Smooth muscle cell (in vitro differentiated cells): ENCODE measurements around the gene TMEM41B. TPM values are rescaled to one million over a fixed set of nuclear protein-coding genes. Genes with fewer than 3 reads are reported as not detected.

ENCODE experiments used
- DNase-seq: peaks from one replicate; lab custom pipeline; 2025; ENCODE audit not compliant: unreplicated experiment; lab: John Stamatoyannopoulos, UW
- H2AFZ ChIP-seq: fragments of 200-600 bp; sonication (generic); 2 replicates; pipeline ENCODE4 v1.6.0; 2016; ENCODE audit warnings: antibody characterized with exemption, low read depth, mild to moderate bottlenecking
- H3F3A ChIP-seq: fragments of 200-600 bp; sonication (generic); 2 replicates; pipeline ENCODE4 v1.6.0; 2017; ENCODE audit warnings: antibody characterized with exemption, low read depth
- H3K27ac ChIP-seq: fragments of 200-600 bp; sonication (generic); 2 replicates; pipeline ENCODE4 v1.5.1; 2016; ENCODE audit warnings: low read depth, mild to moderate bottlenecking
- H3K27me3 ChIP-seq: fragments of 200-600 bp; sonication (generic); 2 replicates; pipeline ENCODE4 v1.6.1; 2016; ENCODE audit warnings: low read depth, mild to moderate bottlenecking
- H3K36me3 ChIP-seq: fragments of 200-600 bp; sonication (generic); 2 replicates; pipeline ENCODE4 v1.5.1; 2016; ENCODE audit warnings: low read depth
- H3K4me1 ChIP-seq: fragments of 200-600 bp; sonication (generic); 2 replicates; pipeline ENCODE4 v1.5.1; 2016; ENCODE audit warnings: low read depth
- H3K4me2 ChIP-seq: fragments of 200-600 bp; sonication (generic); 2 replicates; pipeline ENCODE4 v1.6.0; 2016; ENCODE audit warnings: mild to moderate bottlenecking
- H3K4me3 ChIP-seq: fragments of 200-600 bp; sonication (generic); 2 replicates; pipeline ENCODE4 v1.5.1; 2016; ENCODE audit warnings: mild to moderate bottlenecking
- H3K79me2 ChIP-seq: fragments of 200-600 bp; sonication (generic); 2 replicates; pipeline ENCODE4 v1.6.0; 2016; ENCODE audit warnings: low read depth, mild to moderate bottlenecking
- H3K9ac ChIP-seq: fragments of 200-600 bp; sonication (generic); 2 replicates; pipeline ENCODE4 v1.6.0; 2016; ENCODE audit warnings: low read depth
- H3K9me3 ChIP-seq: fragments of 200-600 bp; sonication (generic); replicated peaks from 2 replicates; pipeline ENCODE4 v1.5.1; 2016; ENCODE audit warnings: low read depth
- H4K20me1 ChIP-seq: fragments of 200-600 bp; sonication (generic); 2 replicates; pipeline ENCODE4 v1.6.0; 2016; ENCODE audit warnings: low read depth
- CTCF ChIP-seq: fragments of 200-600 bp; sonication (generic); IDR thresholded peaks from 2 replicates; pipeline ENCODE4 v1.5.1; 2017; ENCODE audit warnings: borderline replicate concordance, mild to moderate bottlenecking, antibody characterized with exemption; ENCODE audit not compliant: insufficient read depth, poor library complexity, severe bottlenecking
- WGBS: methylation state at CpG from one replicate; pipeline ENCODE4 v1.1.7; 2016; ENCODE audit warnings: low lambda C conversion rate; 5-methylcytosine and 5-hydroxymethylcytosine counted together
- polyA plus RNA-seq: library from polyadenylated mRNA; unstranded; fragments of >200 nt; fragmentation: Nextera tagmentation; extraction: Ambion mirVana; gene quantifications from 2 replicates; pipeline ENCODE4 v1.2.1, GENCODE V29; 2016
- total RNA-seq: library from RNA; depleted of rRNA; stranded (reverse); fragments of >200 nt; gene quantifications from 2 replicates; pipeline ENCODE4 v1.2.3, GENCODE V29; 2014

The TMEM41B gene
- total and polyA plus RNA-seq, 2 experiments from 2014 or later, result 33.6 to 57.3 TPM

GRCh38 chr11:9269492-9270013, 44.8 kb downstream of the TMEM41B start:
- Histone ChIP-seq H3K79me2 (peaks cover 3% of the 10 kb centered on the region), H3K9me3 (no peaks in the 10 kb centered on the region), H3K9ac (no peak overlapping the region), H3K27ac (no peak overlapping the region), H2AFZ (no peak overlapping the region), H3K36me3 (no peaks in the 10 kb centered on the region), H3K4me2 (no peak overlapping the region), H3K4me3 (no peak overlapping the region), H3F3A (peaks cover 5% of the 10 kb centered on the region), H4K20me1 (no peaks in the 10 kb centered on the region), H3K4me1 (no peaks in the 10 kb centered on the region), H3K27me3 (no peaks in the 10 kb centered on the region)
- WGBS, result 86% methylated on average over 2 of the region's 2 CpGs
- TF ChIP-seq CTCF, result no peak
- no peak for DNase-seq

DNA sequence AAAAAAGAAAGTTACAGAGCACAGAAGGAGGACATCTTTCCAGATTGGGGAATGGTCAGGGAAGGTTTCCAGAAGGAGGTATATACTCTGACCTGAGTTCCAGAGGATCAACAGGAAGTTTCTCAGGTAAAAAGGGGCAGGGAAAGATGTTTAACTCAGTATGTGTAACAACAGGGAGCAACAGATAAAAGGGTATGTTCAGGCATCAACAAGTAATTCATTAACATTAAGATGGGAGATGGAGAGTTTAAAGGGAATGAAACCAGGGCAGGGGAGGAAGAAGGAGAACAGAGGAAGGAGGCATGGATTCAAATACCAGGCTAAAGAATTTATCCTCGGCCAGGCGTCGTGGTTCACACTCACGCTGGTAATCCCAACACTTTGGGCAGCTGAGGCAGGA, 46.7 kb downstream of the TMEM41B start:
- H3K4me1 ChIP-seq, result no peaks in the 10 kb centered on the region
- H3K9ac ChIP-seq, result no peak overlapping the region
- no peak overlapping the region for H3K27ac ChIP-seq
- H3K4me3 ChIP-seq, result no peak overlapping the region
- no peaks in the 10 kb centered on the region for H3K36me3 ChIP-seq
- no peaks in the 10 kb centered on the region for H3K9me3 ChIP-seq
- no peak for TF ChIP-seq CTCF
- no peaks in the 10 kb centered on the region for H3K27me3 ChIP-seq
- WGBS, result 70% methylated on average over 4 of the region's 4 CpGs
- no peak for DNase-seq
- H3K4me2 ChIP-seq, result no peak overlapping the region
- H4K20me1 ChIP-seq, result peaks cover 14% of the 10 kb centered on the region
- peaks cover 5% of the 10 kb centered on the region for H3F3A ChIP-seq
- no peak overlapping the region for H2AFZ ChIP-seq
- H3K79me2 ChIP-seq, result peaks cover 18% of the 10 kb centered on the region

GRCh38 chr11:9266926-9267325, 47.5 kb downstream of the TMEM41B start:
- no peaks in the 10 kb centered on the region for H3K36me3 ChIP-seq

More at GRCh38 chr11:9266926-9267325, 47.5 kb downstream of the TMEM41B start:
- no peak overlapping the region for H2AFZ ChIP-seq
- WGBS, result 93% methylated on average over 8 of the region's 8 CpGs
- no peaks in the 10 kb centered on the region for H3K27me3 ChIP-seq
- peaks cover 25% of the 10 kb centered on the region for H3K79me2 ChIP-seq
- H3K27ac ChIP-seq, result no peak overlapping the region
- no peak overlapping the region for H3K9ac ChIP-seq
- peaks cover 5% of the 10 kb centered on the region for H3F3A ChIP-seq
- peaks cover 21% of the 10 kb centered on the region for H4K20me1 ChIP-seq
- no peak for DNase-seq
- no peak overlapping the region for H3K4me3 ChIP-seq
- no peaks in the 10 kb centered on the region for H3K9me3 ChIP-seq
- H3K4me1 ChIP-seq, result no peaks in the 10 kb centered on the region
- no peak overlapping the region for H3K4me2 ChIP-seq
- TF ChIP-seq CTCF, result no peak
